ENCODE results near the gene EYA2.

EYA2 gene

GRCh38 chr20:46933150-46933549 lies 38.5 kb downstream of the EYA2 start:
- DNase-seq: no peak

GRCh38 chr20:46934746-46935287 lies 40.2 kb downstream of the EYA2 start:
- DNase-seq: no peak

GRCh38 chr20:46935394-46936017 lies 40.9 kb downstream of the EYA2 start:
- DNase-seq: no peak

DNA sequence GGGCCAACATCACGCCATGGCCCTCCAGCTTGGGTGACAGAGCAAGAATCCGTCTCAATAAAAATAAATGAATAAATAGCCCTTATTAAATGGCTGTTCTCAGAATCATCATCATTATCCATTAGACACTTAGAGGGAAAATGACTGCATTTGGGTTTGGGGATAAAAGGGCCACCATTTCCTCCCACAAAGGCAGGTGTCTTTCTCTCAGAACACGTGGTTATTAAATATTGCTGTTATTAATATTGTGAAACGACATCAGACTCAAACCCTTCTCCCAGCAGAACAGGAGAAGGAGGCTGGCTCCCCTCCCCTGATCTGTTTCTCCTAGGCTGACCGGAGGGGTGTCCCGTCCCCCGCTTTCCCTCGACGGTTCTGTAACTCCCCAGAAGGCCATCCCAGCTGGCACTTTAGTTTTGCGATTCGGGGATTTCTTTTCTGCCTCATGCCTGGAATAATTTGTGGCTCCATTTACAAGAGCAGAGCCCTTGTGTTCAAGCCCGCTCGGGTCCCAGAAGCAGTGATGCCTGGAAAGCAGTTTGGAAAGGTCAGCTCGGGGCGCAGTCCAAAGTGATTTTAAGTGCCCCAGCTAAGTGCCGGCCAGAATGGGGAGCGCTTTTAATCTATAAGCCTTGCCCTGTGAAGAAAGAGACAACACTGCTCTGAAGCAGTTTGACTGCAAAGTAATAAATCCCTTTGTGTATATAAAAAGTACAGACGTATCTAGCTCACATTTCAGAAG lies 41.9 kb downstream of the EYA2 start:
- DNase-seq: no peak

GRCh38 chr20:46937157-46937523 lies 42.5 kb downstream of the EYA2 start:
- no peak for DNase-seq

DNA sequence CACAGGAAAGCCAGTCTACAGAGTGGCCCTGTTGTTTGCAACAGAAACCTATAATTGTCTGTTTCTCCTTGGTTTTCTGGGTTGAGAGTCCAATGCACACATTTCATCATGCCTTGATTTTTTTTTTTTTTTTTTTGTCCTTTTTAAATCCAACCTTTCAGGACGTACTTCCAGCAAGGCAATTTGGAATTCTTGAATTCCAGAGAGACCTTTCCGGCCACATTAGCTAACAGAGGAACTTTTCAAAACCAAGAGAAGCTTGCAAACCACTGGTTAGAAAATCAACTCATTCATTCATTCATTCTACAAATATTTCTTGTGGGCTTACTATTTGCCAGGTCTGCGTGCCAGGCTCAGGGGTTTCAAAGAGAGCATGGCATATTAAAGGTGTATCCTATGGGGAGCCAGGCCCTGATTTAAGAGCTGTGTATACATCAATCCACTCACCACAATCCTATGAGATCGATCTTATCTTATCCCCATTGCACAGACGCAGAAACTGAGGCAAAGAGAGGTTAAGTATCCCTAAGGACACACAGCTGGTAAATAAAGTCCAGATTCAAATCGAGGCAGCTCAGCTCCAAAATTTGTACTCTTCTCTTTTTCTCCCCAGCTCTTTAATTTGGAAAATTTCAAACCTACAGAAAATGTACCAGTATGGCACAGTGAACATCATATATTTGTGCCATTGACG lies 43.0 kb downstream of the EYA2 start:
- DNase-seq: no peak

DNA sequence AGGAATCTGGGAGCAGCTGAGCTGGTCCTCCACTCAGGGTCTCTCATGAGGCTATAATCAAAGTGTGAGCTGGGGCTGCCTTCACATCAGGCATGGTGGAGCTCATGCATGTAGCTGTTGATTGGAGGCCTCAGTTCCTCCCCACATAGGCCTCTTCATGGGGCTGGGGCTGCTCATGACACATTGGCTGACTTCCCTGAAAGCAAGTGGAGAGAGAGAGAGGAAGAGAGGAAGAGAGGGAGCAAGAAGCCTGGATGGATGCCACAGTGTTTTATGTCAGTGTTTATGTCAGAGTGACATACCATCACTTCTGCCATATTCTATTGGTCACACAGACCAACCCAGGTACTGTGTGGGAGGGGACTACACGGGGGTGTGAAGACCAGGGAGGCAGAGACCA lies 43.8 kb downstream of the EYA2 start:
- no peak for DNase-seq

- no peak for DNase-seq
Measured at GRCh38 chr20:46939031-46939965, 44.7 kb downstream of the EYA2 start.

DNA sequence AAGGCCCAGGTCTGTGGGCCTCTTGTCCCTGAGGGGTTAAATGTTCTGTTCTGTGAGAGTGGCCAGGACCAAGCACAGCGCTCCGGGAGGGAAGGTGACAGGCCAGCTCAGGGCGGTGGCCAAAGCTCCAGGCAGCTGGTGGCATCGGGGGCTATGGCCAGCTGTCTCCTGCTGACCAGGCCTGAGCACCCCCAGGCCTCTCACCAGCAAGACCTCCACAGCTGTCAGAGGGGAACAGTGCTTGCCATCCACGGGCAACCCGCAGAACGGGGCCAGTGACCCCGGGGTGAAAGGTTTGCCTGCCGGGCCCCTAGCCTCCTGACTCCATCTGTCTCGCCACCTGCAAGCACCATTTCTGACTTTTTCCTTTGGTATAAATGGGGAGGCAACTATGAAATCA lies 46.0 kb downstream of the EYA2 start:
- DNase-seq: no peak

- DNase-seq: no peak
Measured at GRCh38 chr20:46941404-46941803, 46.8 kb downstream of the EYA2 start.

GRCh38 chr20:46943861-46944591 lies 49.4 kb downstream of the EYA2 start:
- no peak for DNase-seq

DNA sequence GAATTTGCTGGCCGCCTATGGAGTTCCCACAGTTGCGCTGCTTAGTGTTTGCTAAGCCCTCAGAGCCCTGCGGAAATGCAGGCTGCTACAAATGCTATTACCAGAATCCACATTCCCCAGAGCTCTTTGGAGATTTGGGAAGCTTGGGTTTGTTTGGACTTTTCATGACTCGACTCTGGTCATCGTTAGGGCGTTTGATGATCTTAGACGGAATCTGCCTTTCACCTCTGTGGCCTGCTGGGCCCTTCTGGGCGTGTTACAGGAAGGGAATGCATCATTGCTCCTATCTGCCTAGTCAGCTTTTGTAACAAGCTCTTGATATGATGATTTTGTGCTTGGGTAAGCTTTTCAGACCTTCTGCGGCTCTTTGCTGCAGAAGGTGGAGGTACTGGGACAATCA lies 50.8 kb downstream of the EYA2 start:
- no peak for DNase-seq

GRCh38 chr20:46946181-46946624 lies 51.6 kb downstream of the EYA2 start:
- no peak for DNase-seq

DNA sequence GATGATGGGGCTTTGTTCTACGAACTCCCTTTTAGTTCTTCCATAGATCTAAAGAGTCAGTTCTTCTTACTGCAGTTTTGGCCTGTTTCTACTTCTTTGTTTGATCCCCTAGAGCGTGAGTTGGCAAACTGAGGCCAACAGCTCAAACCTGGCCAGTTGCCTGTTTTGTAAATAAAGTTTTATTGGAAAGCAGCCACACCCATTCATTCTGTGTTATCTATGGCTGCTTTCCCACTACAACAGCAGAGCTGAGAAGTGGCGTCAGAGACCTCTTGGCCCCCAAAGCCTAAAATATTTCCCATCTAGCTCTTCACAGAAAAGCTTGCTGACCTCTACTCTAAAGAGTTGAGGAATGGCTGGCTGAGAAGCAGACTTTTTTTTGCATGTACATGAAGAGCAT lies 52.2 kb downstream of the EYA2 start:
- no peak for DNase-seq

- no peak for DNase-seq
Measured at GRCh38 chr20:46948081-46948480, 53.4 kb downstream of the EYA2 start.

DNA sequence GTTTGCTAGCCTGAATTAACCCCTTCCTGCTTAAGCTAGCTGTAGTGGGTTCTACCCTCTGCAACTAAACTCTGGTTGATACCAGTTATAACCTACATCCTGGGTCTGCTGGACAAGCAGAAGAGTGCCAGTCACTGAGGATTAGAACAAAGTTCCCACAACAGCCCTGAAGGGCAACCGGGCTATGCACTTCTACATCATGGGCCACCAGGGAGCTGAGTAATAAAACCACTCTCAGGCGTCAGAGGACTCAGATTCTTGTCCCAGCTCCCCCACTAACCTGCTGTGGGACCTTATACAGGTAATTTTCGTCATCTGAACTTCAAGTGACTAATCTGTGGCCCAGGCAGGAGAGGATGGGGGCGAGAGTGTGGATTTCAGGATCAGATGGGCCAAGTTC lies 56.8 kb downstream of the EYA2 start:
- no peak for DNase-seq

DNA sequence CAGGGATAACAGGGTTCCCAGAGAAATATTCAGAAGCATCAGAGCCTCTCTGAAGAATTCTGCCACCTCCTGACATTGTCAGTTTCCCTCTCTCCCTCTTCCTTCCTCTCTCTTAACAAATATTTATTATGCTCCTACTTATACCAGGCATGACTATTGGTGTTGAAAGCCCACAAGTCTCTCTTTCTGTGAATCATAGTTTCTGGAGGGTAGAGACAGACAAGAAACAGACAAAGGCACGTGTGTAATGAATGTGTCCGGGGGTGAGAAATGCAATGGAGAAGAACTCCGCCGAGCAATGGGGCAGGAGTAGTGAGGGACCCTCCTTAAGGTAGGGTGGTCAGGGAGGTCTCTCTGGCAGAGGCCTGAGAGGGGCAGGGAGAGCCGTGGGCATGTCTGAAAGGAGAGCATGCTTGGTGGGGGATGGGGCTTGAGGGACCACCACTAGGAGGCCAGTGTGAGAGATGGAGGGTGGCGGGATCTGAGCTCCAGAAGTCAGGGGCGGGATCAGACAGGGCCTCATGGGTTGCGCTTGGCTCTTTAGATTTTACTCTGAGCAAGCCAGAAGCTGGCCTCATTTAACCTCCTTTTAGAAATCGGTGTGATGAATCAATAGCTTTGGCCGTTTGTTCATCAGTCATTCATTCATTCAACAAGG lies 57.3 kb downstream of the EYA2 start:
- DNase-seq: no peak

DNA sequence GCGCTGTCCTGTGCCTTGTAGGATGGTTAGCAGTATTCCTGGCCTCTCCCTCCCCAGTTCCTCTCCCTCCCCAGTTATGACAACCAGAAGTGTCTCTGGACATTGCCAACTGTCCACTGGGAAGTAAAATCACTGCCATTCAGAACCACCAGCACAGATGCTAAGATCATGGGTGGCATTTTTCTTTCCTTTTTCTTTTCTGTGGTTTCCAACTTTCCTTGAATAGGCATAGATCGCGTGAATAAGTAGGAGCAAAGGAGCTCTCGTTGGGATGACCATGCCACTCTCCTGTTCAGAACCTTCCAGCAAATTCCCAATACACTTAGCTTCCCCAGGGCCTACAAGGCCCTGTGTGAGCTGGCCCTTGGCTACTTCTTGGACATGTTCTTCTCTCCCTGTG lies 59.0 kb downstream of the EYA2 start:
- no peak for DNase-seq

GRCh38 chr20:46954490-46955038 lies 59.9 kb downstream of the EYA2 start:
- DNase-seq: no peak

- DNase-seq: no peak
Measured at GRCh38 chr20:46955601-46956556, 61.2 kb downstream of the EYA2 start.

Measured in NCI-H1930 (cell line).